Measurements from ENCODE around the gene GBE1.
"Not testable (repeated sequence)": the region's sequence is repeated elsewhere in the genome, so short reads cannot be mapped to it uniquely, and the experiment has no call there.

Gene GBE1

DNA sequence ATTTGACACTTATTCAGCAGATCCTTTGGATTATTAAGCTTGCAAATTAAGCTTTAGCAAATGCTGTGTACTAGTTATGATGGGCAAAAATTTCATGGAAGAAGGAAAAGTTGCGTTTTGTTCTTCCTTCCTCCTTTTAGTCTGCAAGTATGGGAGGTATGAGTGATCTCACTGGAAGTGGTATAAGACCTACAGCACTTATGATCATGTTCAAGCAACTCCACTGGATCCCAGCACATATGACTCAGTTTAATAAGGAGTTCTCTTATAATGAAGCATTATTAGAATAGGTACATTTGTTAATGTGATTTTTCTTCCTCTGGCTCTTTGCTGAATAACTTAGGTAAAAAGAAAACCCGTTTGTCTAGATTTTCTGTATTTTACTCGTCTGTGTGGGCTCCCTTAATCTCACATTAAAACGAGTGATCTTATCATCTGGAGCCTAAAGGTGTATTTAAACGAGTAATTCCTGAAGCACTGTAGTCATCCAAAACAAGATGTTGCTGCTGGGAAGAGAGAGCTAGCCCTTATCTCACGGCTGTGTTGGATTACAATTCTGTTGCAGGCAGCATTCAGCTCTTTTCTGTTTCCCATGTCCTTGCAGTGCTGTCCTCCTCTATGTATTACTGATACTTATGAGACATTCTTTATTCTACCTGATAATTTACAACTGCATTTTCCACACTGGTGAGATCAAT is 264.9 kb downstream of the GBE1 start:
- H3K27me3 Mint-ChIP-seq: no peaks in the 10 kb centered on the region
- H3K27ac Mint-ChIP-seq: no peak overlapping the region
- no peak for ATAC-seq (replicated peaks)
- peaks cover 0 to 9% of the 10 kb centered on the region in 2 donors for H3K36me3 Mint-ChIP-seq
- H3K4me3 Mint-ChIP-seq: no peak overlapping the region
- no peaks in the 10 kb centered on the region for H3K9me3 Mint-ChIP-seq
- no peaks in the 10 kb centered on the region for H3K4me1 Mint-ChIP-seq
- no peak for DNase-seq

DNA sequence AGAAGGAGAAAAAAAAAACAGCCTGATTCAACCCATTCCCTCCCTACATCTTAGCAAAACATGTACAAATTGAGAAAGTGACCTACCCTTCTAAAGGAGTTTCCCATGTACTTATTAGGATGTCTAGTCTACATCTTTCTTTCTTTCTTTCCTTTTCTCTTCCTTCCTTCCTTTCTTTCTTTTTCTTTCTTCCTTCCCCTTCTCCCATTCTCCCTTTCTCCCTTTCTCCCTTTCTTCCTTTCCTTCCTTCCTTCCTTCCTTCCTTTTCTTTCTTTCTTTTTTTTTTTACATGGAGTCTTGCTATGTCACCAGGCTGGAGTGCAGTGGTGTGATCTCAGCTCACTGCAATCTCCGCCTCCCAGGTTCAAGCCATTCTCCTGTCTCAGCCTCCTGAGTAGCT is 269.0 kb downstream of the GBE1 start:
- H3K27ac Mint-ChIP-seq; H3K9me3 Mint-ChIP-seq; H3K4me3 Mint-ChIP-seq; H3K27me3 Mint-ChIP-seq; DNase-seq; ATAC-seq (replicated peaks); H3K4me1 Mint-ChIP-seq: not testable (repeated sequence)
- peaks cover 3 to 11% of the 10 kb centered on the region in 2 donors for H3K36me3 Mint-ChIP-seq

DNA sequence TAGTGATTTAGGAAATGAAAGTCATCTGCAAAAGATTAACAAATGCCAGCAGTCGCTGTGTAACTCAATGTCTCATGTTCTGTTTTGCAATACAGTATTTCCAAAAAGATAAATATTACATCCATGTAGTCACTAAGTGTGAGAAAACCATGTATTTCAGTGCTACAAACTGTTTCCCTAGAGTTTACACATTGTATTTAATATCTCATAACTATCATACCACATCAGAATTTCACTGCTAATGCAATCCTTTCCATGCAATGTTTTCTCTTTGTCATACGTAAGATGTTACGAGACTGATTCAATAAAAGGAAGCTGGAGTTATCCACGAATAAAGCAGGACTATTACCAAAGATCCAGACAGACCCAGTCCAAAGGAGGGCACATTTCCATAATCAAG is 269.4 kb downstream of the GBE1 start:
- H3K4me1 Mint-ChIP-seq: peaks cover 0 to 3% of the 10 kb centered on the region in 2 donors
- H3K9me3 Mint-ChIP-seq: no peaks in the 10 kb centered on the region
- DNase-seq (no peak), ATAC-seq (replicated peaks) (no peak)
- H3K4me3 Mint-ChIP-seq: no peak overlapping the region
- peaks cover 3 to 11% of the 10 kb centered on the region in 2 donors for H3K36me3 Mint-ChIP-seq
- H3K27ac Mint-ChIP-seq: no peak overlapping the region
- H3K27me3 Mint-ChIP-seq: no peaks in the 10 kb centered on the region

DNA sequence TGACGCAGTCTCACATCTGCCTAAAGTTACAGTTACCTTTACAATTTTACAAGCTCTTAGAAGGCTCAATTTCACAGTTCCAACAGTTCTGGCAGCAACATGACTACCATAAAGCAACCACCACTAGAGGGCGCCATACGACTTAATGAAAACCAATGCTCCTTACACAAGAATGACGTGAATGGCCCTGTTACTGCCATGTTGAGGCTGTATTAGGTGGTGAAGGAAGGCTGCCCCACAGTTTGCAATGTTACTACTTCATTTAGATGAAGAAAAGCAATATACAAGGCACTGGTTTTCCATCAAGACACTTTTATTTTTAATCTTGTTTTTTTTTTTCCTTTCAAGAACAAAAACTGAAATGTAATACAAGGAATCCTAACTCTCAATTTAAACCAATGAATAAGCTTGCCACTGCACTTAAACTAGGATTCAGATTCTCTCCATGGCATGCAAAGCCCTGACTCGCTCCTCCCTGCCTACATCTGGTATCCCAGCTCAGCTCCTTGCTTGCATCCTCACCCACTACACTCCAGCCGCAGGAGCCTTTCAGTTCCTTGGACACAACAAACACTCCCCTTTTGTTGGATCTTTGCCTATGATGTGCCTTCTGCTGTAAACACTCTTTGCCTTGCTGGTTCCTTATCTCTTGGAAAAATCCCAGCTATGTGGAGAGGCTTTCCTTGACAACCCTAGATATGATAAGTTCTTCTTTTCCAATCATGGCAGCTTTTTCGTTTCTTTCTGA is 270.7 kb downstream of the GBE1 start:
- no peak overlapping the region for H3K27ac Mint-ChIP-seq
- H3K4me3 Mint-ChIP-seq: no peak overlapping the region
- peaks cover 3 to 8% of the 10 kb centered on the region in 2 donors for H3K36me3 Mint-ChIP-seq
- no peaks in the 10 kb centered on the region for H3K9me3 Mint-ChIP-seq
- ATAC-seq (replicated peaks) (peak; percentile 96 to 99), DNase-seq (peak; percentile 36)
- H3K4me1 Mint-ChIP-seq: peaks cover 3 to 5% of the 10 kb centered on the region in 2 donors
- H3K27me3 Mint-ChIP-seq: no peaks in the 10 kb centered on the region

DNA sequence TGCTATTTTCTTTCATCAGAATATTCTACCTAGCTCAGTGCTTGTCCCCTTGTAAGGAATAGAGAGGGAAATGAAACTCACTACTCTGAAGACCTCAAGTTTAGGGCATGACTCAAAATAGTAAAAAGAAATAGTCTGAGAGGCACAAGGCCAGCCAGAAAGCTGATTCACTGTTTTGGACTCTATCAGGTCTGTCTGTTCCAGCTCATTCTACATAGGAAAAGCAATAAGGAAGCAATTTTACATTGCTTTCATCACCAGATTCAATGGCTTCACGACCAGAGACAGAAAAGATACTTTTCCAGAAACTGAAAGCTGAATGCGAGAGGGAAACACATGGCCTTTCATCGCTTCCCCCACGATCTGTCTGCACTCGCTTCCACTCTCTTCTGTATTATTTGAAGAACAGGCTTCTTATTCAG is 276.0 kb downstream of the GBE1 start:
- peaks cover 3% of the 10 kb centered on the region in 2 donors for H3K36me3 Mint-ChIP-seq
- H3K4me3 Mint-ChIP-seq: peak overlapping the region; percentile 28 to 46
- ATAC-seq (replicated peaks) (peak; percentile 99), DNase-seq (peak; percentile 3)
- H3K4me1 Mint-ChIP-seq: peaks cover 7 to 17% of the 10 kb centered on the region in 2 donors
- no peaks in the 10 kb centered on the region for H3K27me3 Mint-ChIP-seq
- H3K27ac Mint-ChIP-seq: peak overlapping the region; percentile 37
- no peaks in the 10 kb centered on the region for H3K9me3 Mint-ChIP-seq

DNA sequence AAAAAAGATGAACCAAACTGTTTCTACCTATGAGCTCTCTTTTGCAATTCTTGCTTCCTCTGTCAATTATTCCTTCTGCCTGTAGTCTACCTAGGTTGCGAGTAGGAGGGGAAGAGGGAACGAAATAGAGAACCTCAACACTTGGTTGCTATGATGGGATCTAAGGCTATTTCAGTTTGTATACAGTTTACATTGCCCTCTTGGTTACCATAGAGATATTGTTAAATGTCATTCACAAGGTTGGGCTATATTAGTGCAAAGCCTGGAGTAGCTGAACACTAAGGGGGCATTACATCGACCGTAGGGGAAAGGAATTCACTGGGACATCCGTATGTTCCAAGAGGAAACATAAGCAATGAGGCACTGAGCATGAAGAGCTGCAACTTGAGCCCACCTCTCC is 276.9 kb downstream of the GBE1 start:
- ATAC-seq (replicated peaks) (no peak), DNase-seq (no peak)
- Mint-ChIP-seq H3K9me3 (no peaks in the 10 kb centered on the region), H3K27ac (no peak overlapping the region), H3K4me1 (peaks cover 7 to 17% of the 10 kb centered on the region in 2 donors), H3K4me3 (no peak overlapping the region), H3K27me3 (no peaks in the 10 kb centered on the region), H3K36me3 (peaks cover 3% of the 10 kb centered on the region in 2 donors)

DNA sequence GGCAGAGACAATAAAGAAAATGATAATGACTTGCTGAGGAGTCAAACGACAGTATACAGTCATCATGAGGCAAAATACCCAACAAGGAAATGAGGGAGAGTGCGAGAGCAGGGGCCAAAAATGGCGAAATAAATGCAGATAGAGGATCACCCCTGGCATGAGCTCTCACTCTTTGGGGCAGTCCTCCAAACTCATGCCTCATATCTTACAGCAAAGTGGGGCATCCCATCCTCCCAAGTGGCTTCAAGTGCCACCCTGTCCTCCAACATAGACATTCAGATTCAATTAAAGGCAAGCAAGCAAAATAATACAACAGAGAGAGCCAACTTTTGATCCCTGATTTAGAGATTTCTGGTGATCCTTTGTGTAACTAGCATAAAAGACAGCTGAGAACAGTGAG is 278.4 kb downstream of the GBE1 start:
- peaks cover 7 to 17% of the 10 kb centered on the region in 2 donors for H3K4me1 Mint-ChIP-seq
- H3K27me3 Mint-ChIP-seq: no peaks in the 10 kb centered on the region
- no peak overlapping the region for H3K27ac Mint-ChIP-seq
- no peak for ATAC-seq (replicated peaks)
- DNase-seq: no peak
- H3K4me3 Mint-ChIP-seq: no peak overlapping the region
- H3K9me3 Mint-ChIP-seq: no peaks in the 10 kb centered on the region
- H3K36me3 Mint-ChIP-seq: peaks cover 2 to 3% of the 10 kb centered on the region in 2 donors

DNA sequence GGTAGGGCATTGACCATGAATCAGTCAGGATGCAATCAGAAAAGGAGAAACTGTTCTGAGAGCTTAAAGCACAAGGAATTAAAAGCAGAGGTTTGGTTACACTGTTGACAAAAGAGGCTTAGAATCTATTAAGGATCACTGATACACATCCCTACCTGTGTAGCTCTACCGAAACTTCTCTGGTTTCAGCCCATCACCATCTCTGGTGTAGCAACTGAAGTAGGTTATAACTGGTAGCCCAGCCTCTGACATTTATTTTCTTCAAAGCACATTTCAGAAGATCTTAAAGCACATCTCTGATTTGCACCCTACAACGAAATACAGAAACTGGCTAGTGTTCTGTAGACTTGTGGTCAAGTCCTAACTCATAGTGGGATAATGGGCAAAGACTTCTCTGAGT is 283.7 kb downstream of the GBE1 start:
- DNase-seq (no peak), ATAC-seq (replicated peaks) (no peak)
- Mint-ChIP-seq H3K9me3 (no peaks in the 10 kb centered on the region), H3K27me3 (no peaks in the 10 kb centered on the region), H3K4me3 (no peak overlapping the region), H3K36me3 (no peaks in the 10 kb centered on the region), H3K4me1 (no peaks in the 10 kb centered on the region), H3K27ac (no peak overlapping the region)

DNA sequence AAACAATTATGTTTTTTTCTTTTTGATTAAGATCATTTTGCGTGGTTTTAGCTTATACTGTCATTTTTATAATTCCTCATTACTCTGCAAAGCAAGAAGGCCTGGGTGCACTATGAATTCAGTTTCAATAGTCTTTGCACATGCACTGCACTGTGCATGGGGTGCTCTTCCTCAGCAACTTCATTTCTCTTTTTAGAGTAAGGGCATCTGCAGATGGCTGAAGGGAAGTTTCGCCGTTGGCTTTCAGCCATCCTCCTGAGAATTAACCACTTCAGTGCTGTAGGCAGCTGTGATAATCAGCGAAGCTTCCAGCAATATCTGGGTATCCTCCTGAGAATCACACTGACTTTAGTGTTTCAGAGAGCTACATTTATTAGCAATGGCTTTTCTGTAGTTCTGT is 284.8 kb downstream of the GBE1 start:
- H3K9me3 Mint-ChIP-seq: no peaks in the 10 kb centered on the region
- H3K27me3 Mint-ChIP-seq: no peaks in the 10 kb centered on the region
- no peak overlapping the region for H3K4me3 Mint-ChIP-seq
- no peak for ATAC-seq (replicated peaks)
- H3K36me3 Mint-ChIP-seq: no peaks in the 10 kb centered on the region
- H3K27ac Mint-ChIP-seq: no peak overlapping the region
- no peaks in the 10 kb centered on the region for H3K4me1 Mint-ChIP-seq
- DNase-seq: no peak

DNA sequence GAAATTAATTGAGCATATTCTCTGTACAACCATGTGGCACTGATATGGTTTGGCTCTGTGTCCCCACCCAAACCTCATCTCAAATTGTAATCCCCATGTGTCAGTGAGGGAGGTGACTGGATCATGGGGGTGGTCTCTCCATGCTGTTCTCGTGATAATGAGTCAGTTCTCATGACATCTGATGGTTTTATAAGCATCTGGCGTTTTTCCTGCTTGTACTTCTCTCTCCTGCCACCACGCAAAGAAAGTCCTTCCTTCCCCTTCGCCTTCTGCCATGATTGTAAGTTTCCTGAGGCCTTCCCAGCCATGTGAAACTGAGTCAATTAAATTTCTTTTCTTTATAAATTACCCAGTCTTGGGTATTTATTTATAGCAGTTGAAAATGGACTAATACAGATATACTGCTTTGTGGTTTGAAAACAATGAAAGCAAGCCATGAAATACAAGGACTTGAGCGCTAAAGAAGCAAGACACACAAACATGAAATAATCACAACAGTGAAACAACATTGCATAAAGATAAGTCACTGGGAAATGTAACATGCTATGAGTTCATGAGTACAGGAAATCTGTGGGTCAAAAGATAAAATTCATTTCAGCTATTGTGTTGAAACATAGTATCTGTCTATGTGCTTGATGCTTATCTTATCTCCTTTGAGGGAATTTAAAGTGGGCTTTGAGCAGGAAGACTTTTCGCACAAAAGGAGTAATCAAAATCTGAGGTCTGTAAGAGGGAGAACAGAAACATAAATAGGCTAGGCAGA is 288.7 kb downstream of the GBE1 start:
- H3K9me3 Mint-ChIP-seq: no peaks in the 10 kb centered on the region
- no peaks in the 10 kb centered on the region for H3K4me1 Mint-ChIP-seq
- no peak for ATAC-seq (replicated peaks)
- no peaks in the 10 kb centered on the region for H3K36me3 Mint-ChIP-seq
- DNase-seq: no peak
- H3K4me3 Mint-ChIP-seq: no peak overlapping the region
- H3K27me3 Mint-ChIP-seq: no peaks in the 10 kb centered on the region
- no peak overlapping the region for H3K27ac Mint-ChIP-seq

DNA sequence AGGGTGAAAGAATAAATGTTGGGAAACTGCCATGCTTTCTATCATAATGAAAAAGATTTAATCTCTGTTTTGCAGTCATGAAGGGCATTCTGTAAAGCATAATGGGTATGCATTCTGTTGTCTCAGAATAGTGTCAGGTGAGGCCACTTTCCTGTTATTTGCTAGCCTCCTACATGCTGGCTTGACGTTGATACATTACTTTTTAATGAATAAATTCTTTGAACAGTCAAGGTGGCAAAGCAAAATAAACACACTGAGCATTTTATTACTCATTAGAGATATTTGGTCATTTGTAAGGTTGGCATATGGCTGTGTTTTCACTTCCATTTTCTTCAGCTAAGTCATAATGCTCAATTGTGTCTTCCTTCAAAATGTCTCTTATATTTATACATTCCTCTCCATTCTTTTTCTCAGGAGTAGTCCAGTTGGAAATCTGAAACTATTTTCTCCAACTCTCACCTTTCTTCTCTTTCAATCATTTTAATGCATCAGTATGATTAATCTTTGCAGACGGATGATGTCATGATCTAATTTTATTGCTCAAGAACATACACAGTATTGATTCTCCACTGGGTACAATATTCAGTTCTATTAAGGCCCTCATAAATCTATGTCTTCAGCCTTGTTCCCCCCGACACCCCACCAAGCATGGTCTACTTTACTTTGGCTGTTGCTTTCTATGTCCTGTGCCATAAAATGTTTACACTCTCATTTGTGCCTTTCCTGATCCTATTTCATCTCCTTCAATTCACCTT is 290.7 kb downstream of the GBE1 start:
- no peaks in the 10 kb centered on the region for H3K4me1 Mint-ChIP-seq
- H3K9me3 Mint-ChIP-seq: no peaks in the 10 kb centered on the region
- no peak overlapping the region for H3K27ac Mint-ChIP-seq
- DNase-seq: no peak
- no peak overlapping the region for H3K4me3 Mint-ChIP-seq
- no peaks in the 10 kb centered on the region for H3K27me3 Mint-ChIP-seq
- H3K36me3 Mint-ChIP-seq: no peaks in the 10 kb centered on the region
- no peak for ATAC-seq (replicated peaks)

DNA sequence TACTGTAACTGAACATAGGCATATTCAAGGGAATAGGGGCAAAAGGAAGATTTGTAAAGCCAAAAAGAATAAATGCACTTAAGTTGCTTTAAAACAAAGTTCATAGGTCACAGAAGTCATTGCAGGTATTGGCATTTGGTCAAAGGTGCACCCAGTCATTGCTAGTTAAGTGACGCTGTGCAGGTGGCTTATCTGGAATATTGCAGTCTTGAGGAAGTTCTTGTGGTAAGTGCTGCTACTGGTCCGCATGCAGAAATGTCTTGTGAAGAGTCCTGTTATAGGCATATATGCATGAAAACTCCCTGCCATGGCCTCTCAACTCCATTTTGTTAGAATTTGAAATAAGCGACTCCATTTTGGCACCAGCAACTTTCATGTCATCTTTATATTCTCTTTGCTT is 293.1 kb downstream of the GBE1 start:
- Mint-ChIP-seq H3K4me3 (no peak overlapping the region), H3K9me3 (no peaks in the 10 kb centered on the region)
- no peak for ATAC-seq (replicated peaks)

DNA sequence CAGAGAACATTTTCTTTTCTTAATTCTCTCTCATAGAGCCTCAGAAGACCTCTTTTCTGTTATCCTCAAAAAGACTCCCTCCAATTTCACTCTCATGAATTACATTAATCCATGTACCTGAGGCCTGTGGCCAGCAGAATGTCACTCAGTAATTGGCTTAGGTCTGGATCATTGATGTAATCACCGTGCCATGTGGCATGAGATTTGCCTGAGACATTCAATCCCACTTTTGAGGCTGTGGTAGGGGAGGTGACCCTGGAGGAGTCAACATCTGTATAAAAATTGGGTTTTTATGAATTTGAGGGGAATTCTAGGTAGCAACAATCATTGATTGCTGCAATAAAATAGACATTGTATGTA is 295.3 kb downstream of the GBE1 start:
- H3K27ac Mint-ChIP-seq: no peak overlapping the region
- no peak for ATAC-seq (replicated peaks)
- no peaks in the 10 kb centered on the region for H3K9me3 Mint-ChIP-seq
- DNase-seq: no peak
- no peaks in the 10 kb centered on the region for H3K27me3 Mint-ChIP-seq
- no peak overlapping the region for H3K4me3 Mint-ChIP-seq
- H3K4me1 Mint-ChIP-seq: no peaks in the 10 kb centered on the region
- H3K36me3 Mint-ChIP-seq: no peaks in the 10 kb centered on the region

More for the DNA sequence above, 293.1 kb downstream of the GBE1 start:
- Mint-ChIP-seq H3K27ac (no peak overlapping the region), H3K27me3 (no peaks in the 10 kb centered on the region), H3K4me1 (no peaks in the 10 kb centered on the region), H3K36me3 (no peaks in the 10 kb centered on the region)
- no peak for DNase-seq

DNA sequence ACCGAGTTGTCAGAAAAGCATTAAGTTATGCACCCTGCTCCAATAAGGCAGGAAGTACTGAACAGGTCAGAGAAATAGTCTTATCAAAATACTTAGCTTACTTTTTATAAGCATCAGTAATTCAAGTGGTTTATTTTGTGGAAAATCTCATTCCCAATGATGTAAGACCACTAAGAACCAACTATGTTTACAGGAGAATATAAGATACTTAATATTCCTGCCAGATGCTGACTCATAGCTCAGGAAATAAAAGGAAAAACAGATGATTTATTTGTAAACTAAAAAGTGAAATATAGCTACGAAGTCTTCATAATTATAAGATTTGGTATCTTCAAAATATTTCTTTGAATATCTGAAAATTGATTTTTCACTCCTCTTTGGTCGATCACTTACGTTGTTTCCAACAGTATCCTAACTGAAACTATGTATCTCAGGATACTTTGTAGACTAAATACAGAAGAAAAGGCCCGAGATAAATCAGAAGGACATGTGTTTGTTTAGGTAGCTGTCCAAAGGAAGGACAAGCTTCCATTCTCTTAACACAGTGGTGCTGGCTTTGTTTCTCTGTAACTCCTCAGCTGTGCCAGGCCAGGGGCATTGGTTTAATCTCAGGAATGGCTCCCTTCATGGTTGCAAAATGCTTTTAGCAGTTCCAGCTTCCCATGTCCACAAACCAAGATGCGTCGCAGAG is 295.8 kb downstream of the GBE1 start:
- DNase-seq (no peak), ATAC-seq (replicated peaks) (no peak)
- H3K27me3 Mint-ChIP-seq: no peaks in the 10 kb centered on the region
- no peak overlapping the region for H3K4me3 Mint-ChIP-seq
- no peaks in the 10 kb centered on the region for H3K36me3 Mint-ChIP-seq
- no peak overlapping the region for H3K27ac Mint-ChIP-seq
- no peaks in the 10 kb centered on the region for H3K9me3 Mint-ChIP-seq
- H3K4me1 Mint-ChIP-seq: no peaks in the 10 kb centered on the region

Data from stimulated activated naive B cell treated with anti-CD40 and anti-IgM and Interleukin-4, amounts not matched to agents 10 μg/mL and 1 μg/mL and 100 μg/mL, for 72 hours (primary cell).